ENCODE results near the gene MAJIN.
A peak's percentile ranks its signal among the peaks of the same experiment; 100 is the strongest.

Gene MAJIN

GRCh38 chr11:64971421-64972233 lies at the start of gene MAJIN:
MAJIN (minus strand) TSS chr11:64972108; CDS start chr11:64959405, 12,703 bp downstream.
- no peak within 1 kb of the TSS for H3K27ac ChIP-seq
- H3K9ac ChIP-seq (ENCODE audit: insufficient read length), result no peak within 1 kb of the TSS
- no peak for TF ChIP-seq FOXP2 (optimal IDR thresholded peaks at IDR 0.05; ENCODE audit: control extremely low read depth, extremely low read length, insufficient read depth)
- no peak for TF ChIP-seq POLR2AphosphoS5 (IDR thresholded peaks at IDR 0.05; ENCODE audit: borderline replicate concordance, low read depth, low read length)
- H3K4me3 ChIP-seq, result no peak within 1 kb of the TSS
- no peaks in the 10 kb centered on the region for H3K9me3 ChIP-seq (ENCODE audit: low read depth, low read length)
- DNase-seq (ENCODE audit: low read depth, low spot score), result no peak
- no peaks in the 10 kb centered on the region for H3K36me3 ChIP-seq (ENCODE audit: insufficient read depth, low read length)

- no peak overlapping the region for H3K27ac ChIP-seq
- H3K9ac ChIP-seq (ENCODE audit: insufficient read length), result no peak overlapping the region
- peaks cover 12% of the 10 kb centered on the region; the same call in 1 of the 2 replicates for H3K36me3 ChIP-seq (ENCODE audit: insufficient read depth, low read length)
- H3K9me3 ChIP-seq (ENCODE audit: low read depth, low read length), result no peaks in the 10 kb centered on the region
- no peak for DNase-seq (ENCODE audit: low read depth, low spot score)
- no peak overlapping the region for H3K4me3 ChIP-seq
- TF ChIP-seq FOXP2 (optimal IDR thresholded peaks at IDR 0.05; ENCODE audit: control extremely low read depth, extremely low read length, insufficient read depth) (no peak), EZH2 (IDR thresholded peaks at IDR 0.05) (no peak), POLR2AphosphoS5 (IDR thresholded peaks at IDR 0.05; ENCODE audit: borderline replicate concordance, low read depth, low read length) (no peak)
Observed at GRCh38 chr11:65021509-65021908, 49.6 kb upstream of the MAJIN start.

DNA sequence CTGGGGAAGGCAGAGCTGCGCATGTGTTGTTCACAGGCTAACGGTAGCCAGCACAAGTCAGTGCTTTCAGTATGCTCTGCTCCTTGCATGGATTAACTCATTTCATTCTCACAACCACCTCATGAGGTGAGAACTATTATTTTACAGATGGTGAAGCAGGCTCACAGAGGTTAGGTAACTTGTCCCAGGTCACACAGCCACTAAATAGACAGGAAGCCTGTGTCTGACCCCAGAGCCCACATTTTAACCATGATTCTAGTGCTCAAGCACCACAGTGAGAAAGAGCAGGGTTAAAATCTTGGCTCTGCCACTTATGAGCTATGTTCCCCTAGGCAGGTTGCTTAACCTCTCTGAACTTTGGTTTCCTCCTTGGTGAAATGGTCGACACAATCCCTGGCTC lies 49.1 kb upstream of the MAJIN start:
- DNase-seq (ENCODE audit: low read depth, low spot score), result no peak
- no peak for TF ChIP-seq EZH2 (IDR thresholded peaks at IDR 0.05)
- TF ChIP-seq FOXP2 (optimal IDR thresholded peaks at IDR 0.05; ENCODE audit: control extremely low read depth, extremely low read length, insufficient read depth), result no peak
- no peak for TF ChIP-seq POLR2AphosphoS5 (IDR thresholded peaks at IDR 0.05; ENCODE audit: borderline replicate concordance, low read depth, low read length)

DNA sequence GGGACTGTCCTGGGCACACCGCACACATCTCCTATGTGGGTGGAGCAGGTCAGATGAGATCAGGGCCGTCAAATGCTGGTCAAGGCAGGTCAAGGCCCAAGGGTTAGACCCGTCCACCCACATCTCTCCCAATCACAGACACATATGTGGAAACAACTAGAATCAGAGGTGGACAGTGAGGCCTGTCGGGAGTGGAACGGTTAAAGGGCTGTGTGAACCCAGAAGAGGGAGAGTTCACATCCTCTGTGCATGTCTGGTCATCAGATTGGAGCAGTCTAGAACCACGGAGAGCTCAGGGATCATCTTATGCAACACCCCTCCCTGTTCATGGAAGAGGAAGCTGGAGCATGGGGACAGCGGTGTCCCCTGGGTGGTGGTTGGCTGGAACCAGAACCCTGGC lies 47.9 kb upstream of the MAJIN start:
- Histone ChIP-seq H3K27ac (no peak overlapping the region), H3K9ac (ENCODE audit: insufficient read length) (no peak overlapping the region), H3K4me3 (no peak overlapping the region), H3K36me3 (ENCODE audit: insufficient read depth, low read length) (peaks cover 12% of the 10 kb centered on the region; the same call in 1 of the 2 replicates), H3K9me3 (ENCODE audit: low read depth, low read length) (no peaks in the 10 kb centered on the region)
- no peak for TF ChIP-seq EZH2 (IDR thresholded peaks at IDR 0.05)
- TF ChIP-seq FOXP2 (optimal IDR thresholded peaks at IDR 0.05; ENCODE audit: control extremely low read depth, extremely low read length, insufficient read depth), result no peak
- no peak for TF ChIP-seq POLR2AphosphoS5 (IDR thresholded peaks at IDR 0.05; ENCODE audit: borderline replicate concordance, low read depth, low read length)
- DNase-seq (ENCODE audit: low read depth, low spot score), result no peak

More for the DNA sequence above, 49.1 kb upstream of the MAJIN start:
- Histone ChIP-seq H3K4me3 (no peak overlapping the region), H3K9me3 (ENCODE audit: low read depth, low read length) (no peaks in the 10 kb centered on the region), H3K9ac (ENCODE audit: insufficient read length) (no peak overlapping the region), H3K27ac (no peak overlapping the region), H3K36me3 (ENCODE audit: insufficient read depth, low read length) (peaks cover 12% of the 10 kb centered on the region; the same call in 1 of the 2 replicates)

DNA sequence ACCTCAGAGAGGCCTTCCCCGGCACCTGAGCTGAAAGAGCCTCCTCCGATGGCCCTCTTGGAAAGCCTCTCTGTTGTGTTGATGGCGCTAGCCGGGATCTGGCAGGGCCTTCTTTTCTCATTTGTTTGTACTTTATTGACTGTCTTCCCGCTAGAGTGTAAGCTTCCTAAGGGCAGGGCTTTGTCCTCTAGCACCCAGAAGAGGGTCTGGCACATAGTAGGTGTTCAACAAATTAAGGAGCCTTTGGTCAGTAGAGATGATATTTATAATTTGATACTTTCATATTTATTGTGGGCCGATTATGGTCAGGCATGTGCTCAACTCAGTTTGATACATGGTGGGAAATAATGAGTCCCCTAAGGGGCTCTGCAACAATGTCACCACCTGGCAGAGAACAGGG lies 46.0 kb upstream of the MAJIN start:
- Histone ChIP-seq H3K9me3 (ENCODE audit: low read depth, low read length) (no peaks in the 10 kb centered on the region), H3K36me3 (ENCODE audit: insufficient read depth, low read length) (peaks cover 12% of the 10 kb centered on the region; the same call in 1 of the 2 replicates)

GRCh38 chr11:65016705-65017104 lies 44.8 kb upstream of the MAJIN start:
- no peak overlapping the region for H3K4me3 ChIP-seq
- no peaks in the 10 kb centered on the region for H3K9me3 ChIP-seq (ENCODE audit: low read depth, low read length)
- DNase-seq (ENCODE audit: low read depth, low spot score), result no peak
- H3K36me3 ChIP-seq (ENCODE audit: insufficient read depth, low read length), result peaks cover 7% of the 10 kb centered on the region; the same call in 1 of the 2 replicates
- no peak overlapping the region for H3K27ac ChIP-seq
- no peak overlapping the region for H3K9ac ChIP-seq (ENCODE audit: insufficient read length)
- no peak for TF ChIP-seq FOXP2 (optimal IDR thresholded peaks at IDR 0.05; ENCODE audit: control extremely low read depth, extremely low read length, insufficient read depth)
- no peak for TF ChIP-seq EZH2 (IDR thresholded peaks at IDR 0.05)
- no peak for TF ChIP-seq POLR2AphosphoS5 (IDR thresholded peaks at IDR 0.05; ENCODE audit: borderline replicate concordance, low read depth, low read length)

More for the DNA sequence above, 46.0 kb upstream of the MAJIN start:
- TF ChIP-seq POLR2AphosphoS5 (IDR thresholded peaks at IDR 0.05; ENCODE audit: borderline replicate concordance, low read depth, low read length), result no peak
- DNase-seq (ENCODE audit: low read depth, low spot score), result no peak
- Histone ChIP-seq H3K4me3 (no peak overlapping the region), H3K9ac (ENCODE audit: insufficient read length) (no peak overlapping the region), H3K27ac (no peak overlapping the region)

GRCh38 chr11:65014726-65015227 lies 42.9 kb upstream of the MAJIN start:
- Histone ChIP-seq H3K4me3 (peak overlapping the region; percentile 89), H3K9me3 (ENCODE audit: low read depth, low read length) (no peaks in the 10 kb centered on the region), H3K36me3 (ENCODE audit: insufficient read depth, low read length) (peaks cover 3% of the 10 kb centered on the region; the same call in 1 of the 2 replicates), H3K9ac (ENCODE audit: insufficient read length) (peak overlapping the region; percentile 85), H3K27ac (peak overlapping the region; percentile 90; the same call in 1 of the 2 replicates)
- DNase-seq (ENCODE audit: low read depth, low spot score), result no peak
- no peak for TF ChIP-seq POLR2AphosphoS5 (IDR thresholded peaks at IDR 0.05; ENCODE audit: borderline replicate concordance, low read depth, low read length)
- TF ChIP-seq EZH2 (IDR thresholded peaks at IDR 0.05), result no peak
- TF ChIP-seq FOXP2 (optimal IDR thresholded peaks at IDR 0.05; ENCODE audit: control extremely low read depth, extremely low read length, insufficient read depth), result no peak

DNA sequence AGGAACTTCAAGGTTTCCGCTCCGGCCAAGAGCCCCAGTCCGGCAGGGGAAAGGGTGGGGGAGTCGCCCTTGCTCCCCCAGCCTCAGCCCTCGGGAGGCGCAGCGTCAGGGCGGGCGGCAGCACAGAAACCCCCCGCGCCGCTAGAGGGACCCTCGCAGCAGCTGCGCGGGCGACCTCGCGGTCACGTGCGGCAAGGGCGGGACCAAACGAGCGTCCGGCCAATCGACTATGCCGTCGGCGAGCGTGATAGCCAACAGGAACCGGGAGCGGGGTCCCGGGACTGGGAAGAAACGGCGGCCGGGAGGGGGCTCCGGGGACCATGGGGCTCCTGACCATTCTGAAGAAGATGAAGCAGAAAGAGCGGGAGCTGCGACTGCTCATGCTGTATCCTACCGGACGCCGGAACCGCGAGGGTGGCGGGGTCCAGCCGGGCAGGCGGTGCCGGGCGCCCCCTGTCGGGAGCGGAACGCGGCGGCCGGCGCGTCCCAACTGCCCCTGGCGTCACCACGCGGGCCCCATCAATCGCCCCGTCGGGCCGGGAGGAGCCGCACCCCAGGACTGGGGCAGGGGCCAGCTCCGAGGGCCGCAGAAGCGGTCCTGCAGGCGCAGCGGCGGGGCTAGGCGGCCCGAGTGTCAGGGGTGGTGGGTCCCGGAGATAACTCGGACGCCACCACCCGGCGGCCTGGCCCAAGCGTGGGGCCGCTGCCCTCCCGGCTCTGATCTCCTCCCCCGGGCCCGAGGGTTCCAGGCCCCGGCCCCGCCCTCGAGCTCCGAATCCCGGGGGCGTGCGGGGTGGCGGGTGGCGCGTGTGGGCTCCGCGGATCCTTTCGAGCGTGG lies 42.2 kb upstream of the MAJIN start, which contains the start of gene ARL2:
Gene ARL2, plus strand, starts transcription at position 273 of the 838 bp plus-strand sequence. Its CDS starts 48 bp downstream, at position 321.
- Histone ChIP-seq H3K9ac (ENCODE audit: insufficient read length) (peak within 1 kb of the TSS; percentile 85), H3K9me3 (ENCODE audit: low read depth, low read length) (no peaks in the 10 kb centered on the region), H3K27ac (peak within 1 kb of the TSS; percentile 90), H3K4me3 (peak within 1 kb of the TSS; percentile 89), H3K36me3 (ENCODE audit: insufficient read depth, low read length) (no peaks in the 10 kb centered on the region; the same call in 1 of the 2 replicates)
- TF ChIP-seq POLR2AphosphoS5 (IDR thresholded peaks at IDR 0.05; ENCODE audit: borderline replicate concordance, low read depth, low read length), result peak; percentile 71
- no peak for TF ChIP-seq EZH2 (IDR thresholded peaks at IDR 0.05)
- DNase-seq (ENCODE audit: low read depth, low spot score), result no peak
